Effector memory CD4-positive, alpha-beta T cell (primary cell): ENCODE measurements around the gene ISX.

ENCODE experiments used
- DNase-seq, 3 donors: peaks; one replicate each; pipeline ENCODE4 v3.0.0-alpha.2; 2020
- H3K27ac ChIP-seq: 2 replicates; pipeline ENCODE4 v1.7.0; 2013; ENCODE audit warnings: mild to moderate bottlenecking, low read length, moderate library complexity; ENCODE audit not compliant: insufficient read depth, poor library complexity, severe bottlenecking
- H3K27me3 ChIP-seq: replicated peaks from 2 replicates; pipeline ENCODE4 v1.7.0; 2013; ENCODE audit warnings: mild to moderate bottlenecking, low read length; ENCODE audit not compliant: insufficient read depth, control insufficient read depth, poor library complexity, severe bottlenecking
- H3K36me3 ChIP-seq: 2 replicates; pipeline ENCODE4 v1.7.0; 2013; ENCODE audit warnings: mild to moderate bottlenecking, low read length, moderate library complexity; ENCODE audit not compliant: control insufficient read depth, insufficient read depth
- H3K4me1 ChIP-seq: 2 replicates; pipeline ENCODE4 v1.7.0; 2013; ENCODE audit warnings: low read length, mild to moderate bottlenecking; ENCODE audit not compliant: control insufficient read depth, insufficient read depth, poor library complexity, severe bottlenecking
- H3K4me3 ChIP-seq: 2 replicates; pipeline ENCODE4 v1.7.0; 2013; ENCODE audit warnings: low read length, low read depth, mild to moderate bottlenecking; ENCODE audit not compliant: insufficient read depth, poor library complexity, severe bottlenecking
- H3K9me3 ChIP-seq: 2 replicates; pipeline ENCODE4 v1.7.0; 2013; ENCODE audit warnings: mild to moderate bottlenecking, low read length, moderate library complexity; ENCODE audit not compliant: control insufficient read depth

ISX gene

DNA sequence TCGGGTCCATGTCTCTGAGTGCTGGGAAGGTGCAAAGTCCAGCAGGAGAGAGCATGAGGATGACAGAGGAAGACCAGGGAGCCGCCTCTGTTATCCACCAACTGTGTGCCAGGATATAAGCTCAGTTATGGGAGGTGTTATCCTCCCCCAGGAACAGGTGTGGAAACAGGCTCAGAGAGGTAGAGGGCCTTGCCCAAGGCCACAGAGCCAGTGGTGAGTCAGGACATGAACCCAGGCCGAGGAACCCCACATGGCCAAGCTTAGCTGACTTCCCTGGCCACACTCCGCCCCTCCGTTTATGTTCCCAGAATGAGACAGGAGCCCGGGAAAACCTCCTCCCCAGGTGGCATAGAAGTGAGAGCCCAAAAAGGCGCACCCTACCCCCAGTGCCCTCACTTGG lies 50.3 kb downstream of the ISX start:
- Histone ChIP-seq H3K4me1 (no peaks in the 10 kb centered on the region), H3K36me3 (no peaks in the 10 kb centered on the region), H3K4me3 (no peak overlapping the region), H3K27me3 (no peaks in the 10 kb centered on the region), H3K9me3 (no peaks in the 10 kb centered on the region), H3K27ac (no peak overlapping the region)
- DNase-seq, result no peak

DNA sequence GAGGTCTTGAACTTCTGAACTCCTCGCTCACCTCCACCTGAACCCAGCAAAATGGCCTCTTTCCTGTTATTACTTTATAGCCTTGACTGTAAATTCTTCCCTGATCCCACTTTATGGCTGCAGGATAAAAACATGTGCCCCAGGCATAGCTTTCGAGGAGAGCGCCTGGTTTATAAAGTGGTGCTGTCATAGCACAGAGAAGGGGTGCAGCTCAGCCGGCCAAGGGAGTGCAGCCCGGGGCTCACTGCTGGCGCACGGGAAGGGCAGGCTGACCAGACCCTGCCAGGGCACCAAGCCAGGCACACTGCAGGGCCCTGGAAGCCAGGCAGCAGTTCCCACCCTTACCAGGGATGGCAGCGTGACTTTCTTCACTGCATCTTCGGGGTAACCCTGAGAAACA lies 50.9 kb downstream of the ISX start:
- Histone ChIP-seq H3K4me1 (no peaks in the 10 kb centered on the region), H3K4me3 (no peak overlapping the region), H3K27ac (no peak overlapping the region), H3K9me3 (no peaks in the 10 kb centered on the region), H3K36me3 (no peaks in the 10 kb centered on the region), H3K27me3 (no peaks in the 10 kb centered on the region)
- DNase-seq, result no peak

DNA sequence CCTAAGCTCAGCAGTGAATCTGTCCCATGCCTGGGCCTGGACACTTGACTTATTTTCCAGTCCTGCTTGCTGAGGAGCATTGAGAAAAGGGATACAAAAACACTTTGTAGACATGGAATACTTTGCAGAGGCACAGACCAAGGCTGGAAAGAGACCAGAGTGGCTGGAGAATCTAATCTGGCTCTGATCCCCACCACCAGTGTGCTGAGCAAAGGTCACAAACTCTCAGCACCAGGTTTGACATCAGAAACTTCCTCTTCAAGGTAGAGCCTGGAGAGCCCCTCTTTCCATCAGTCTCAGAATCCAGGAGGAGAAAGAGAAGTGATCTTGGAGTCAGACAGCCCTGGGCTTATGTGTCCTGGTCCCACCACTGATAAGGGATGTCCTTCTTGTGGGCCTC lies 53.5 kb downstream of the ISX start:
- Histone ChIP-seq H3K36me3 (no peaks in the 10 kb centered on the region), H3K27ac (no peak overlapping the region), H3K4me3 (no peak overlapping the region), H3K9me3 (no peaks in the 10 kb centered on the region), H3K27me3 (no peaks in the 10 kb centered on the region), H3K4me1 (no peaks in the 10 kb centered on the region)
- no peak for DNase-seq

DNA sequence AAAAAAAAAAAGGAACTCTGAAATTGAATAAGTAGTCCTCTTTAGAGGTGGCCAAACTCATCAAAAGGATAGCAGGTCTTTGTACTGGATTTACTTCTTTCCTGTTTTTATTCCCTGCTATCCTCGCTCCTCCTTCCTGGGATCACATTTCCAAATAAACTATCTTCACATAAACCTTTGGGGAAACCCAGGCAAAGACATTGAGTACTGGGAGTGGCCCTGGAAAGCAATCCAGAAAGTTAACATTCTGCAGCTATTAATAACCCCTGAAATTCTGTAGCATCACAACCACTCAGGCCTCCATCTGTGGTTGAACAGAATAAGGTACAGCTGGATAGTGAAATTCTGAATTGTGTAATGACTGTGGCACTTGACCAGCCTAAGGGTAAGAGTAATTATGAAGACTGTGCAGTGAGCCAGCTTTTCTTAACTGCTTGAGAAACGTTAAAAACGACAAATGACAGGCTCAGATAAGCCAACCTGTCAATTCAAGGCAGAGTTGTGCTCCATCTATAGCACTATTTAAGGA lies 58.8 kb downstream of the ISX start:
- Histone ChIP-seq H3K9me3 (no peaks in the 10 kb centered on the region), H3K27me3 (peaks cover 3% of the 10 kb centered on the region), H3K36me3 (no peaks in the 10 kb centered on the region), H3K27ac (no peak overlapping the region), H3K4me1 (no peaks in the 10 kb centered on the region), H3K4me3 (no peak overlapping the region)
- DNase-seq, result no peak

DNA sequence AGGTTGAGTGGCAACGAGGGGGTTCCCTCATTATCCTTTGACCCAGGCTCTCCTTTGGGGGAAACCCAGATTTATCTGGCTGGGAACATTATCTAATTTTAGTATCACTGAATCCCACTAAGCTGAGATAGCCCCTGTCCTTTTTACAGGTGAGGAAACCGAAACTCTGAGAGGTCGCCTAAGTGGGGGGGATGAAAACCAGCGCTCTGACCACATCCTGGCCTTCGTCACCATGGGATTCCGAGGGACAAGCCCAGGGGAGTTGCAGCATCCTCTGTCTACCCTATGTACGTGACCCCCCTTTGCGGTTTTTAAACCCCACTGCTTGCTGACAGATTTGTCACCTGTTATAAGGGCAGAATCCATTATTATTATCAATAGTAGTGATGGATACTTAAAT lies 61.0 kb downstream of the ISX start:
- Histone ChIP-seq H3K4me3 (no peak overlapping the region), H3K4me1 (no peaks in the 10 kb centered on the region), H3K27ac (no peak overlapping the region), H3K9me3 (no peaks in the 10 kb centered on the region), H3K27me3 (peaks cover 3% of the 10 kb centered on the region), H3K36me3 (no peaks in the 10 kb centered on the region)
- DNase-seq, result no peak

DNA sequence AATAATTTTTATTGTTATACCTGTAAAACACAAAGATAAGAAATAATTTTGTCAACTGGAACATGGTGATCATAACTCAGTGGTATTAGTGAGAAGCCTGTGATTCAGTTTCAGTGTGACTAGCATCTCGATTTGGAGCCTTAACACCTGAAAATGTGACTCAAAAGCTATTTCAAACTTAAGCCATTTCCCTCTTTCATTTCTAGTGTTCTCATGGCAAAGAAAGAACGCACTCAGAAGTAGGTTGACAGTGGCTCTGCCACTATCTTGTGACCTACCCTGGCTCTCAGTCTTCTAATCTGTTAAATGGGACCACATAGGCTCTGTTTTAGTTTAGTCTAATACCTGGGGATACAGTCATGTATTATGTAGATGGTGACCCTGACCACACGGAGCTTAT lies 62.7 kb downstream of the ISX start:
- H3K4me3 ChIP-seq, result no peak overlapping the region

DNA sequence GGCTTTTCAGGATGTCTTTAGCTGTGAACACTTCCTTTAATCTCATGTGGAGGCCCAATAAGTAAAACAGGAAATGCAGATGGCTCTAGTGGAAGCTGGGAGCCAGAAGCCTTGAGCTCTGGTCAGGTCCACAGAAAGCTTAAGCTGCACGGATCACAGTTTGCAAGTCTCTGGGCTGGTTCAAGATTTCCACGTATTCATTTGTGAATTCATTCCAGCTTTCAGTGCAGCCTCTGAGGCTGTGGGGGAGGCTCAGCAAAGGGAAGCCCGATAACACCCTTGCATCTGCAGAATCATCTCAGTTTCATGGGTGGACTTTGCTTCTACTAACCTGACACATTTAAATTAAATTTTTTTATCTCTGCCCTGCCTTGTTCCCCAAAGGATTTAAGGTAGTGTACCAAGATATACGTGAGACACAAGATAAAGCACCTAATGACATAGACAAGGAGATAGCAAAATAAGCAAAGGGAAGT lies 65.6 kb downstream of the ISX start:
- H3K27ac ChIP-seq, result no peak overlapping the region
- H3K4me1 ChIP-seq, result no peaks in the 10 kb centered on the region
- no peak overlapping the region for H3K4me3 ChIP-seq
- H3K27me3 ChIP-seq, result peaks cover 6% of the 10 kb centered on the region
- no peaks in the 10 kb centered on the region for H3K9me3 ChIP-seq
- no peaks in the 10 kb centered on the region for H3K36me3 ChIP-seq
- DNase-seq, result no peak

More for the DNA sequence above, 62.7 kb downstream of the ISX start:
- no peaks in the 10 kb centered on the region for H3K36me3 ChIP-seq
- H3K9me3 ChIP-seq, result no peaks in the 10 kb centered on the region
- H3K27ac ChIP-seq, result no peak overlapping the region
- H3K27me3 ChIP-seq, result peaks cover 6% of the 10 kb centered on the region
- no peaks in the 10 kb centered on the region for H3K4me1 ChIP-seq
- DNase-seq, result no peak

DNA sequence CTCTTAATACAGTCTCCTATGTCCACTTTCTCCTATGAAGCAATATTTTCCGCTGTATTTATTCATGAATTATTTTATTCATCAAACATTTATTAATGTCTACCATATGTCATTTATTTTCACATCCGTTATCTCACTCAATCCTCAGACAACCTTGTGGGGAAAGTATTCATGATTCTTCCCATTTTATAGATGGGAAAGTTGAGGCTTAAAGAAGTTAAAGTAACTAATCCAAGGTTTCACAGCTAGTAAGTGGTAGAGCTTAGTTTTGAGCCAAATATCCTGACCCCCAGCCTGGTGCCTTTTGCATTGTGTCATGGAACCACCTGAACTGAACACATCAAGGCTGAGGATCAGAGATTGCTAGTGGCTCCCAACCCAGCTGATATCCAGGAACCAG lies 66.6 kb downstream of the ISX start:
- Histone ChIP-seq H3K9me3 (no peaks in the 10 kb centered on the region), H3K4me1 (no peaks in the 10 kb centered on the region), H3K4me3 (no peak overlapping the region), H3K27me3 (peaks cover 6% of the 10 kb centered on the region), H3K27ac (no peak overlapping the region), H3K36me3 (no peaks in the 10 kb centered on the region)
- no peak for DNase-seq

DNA sequence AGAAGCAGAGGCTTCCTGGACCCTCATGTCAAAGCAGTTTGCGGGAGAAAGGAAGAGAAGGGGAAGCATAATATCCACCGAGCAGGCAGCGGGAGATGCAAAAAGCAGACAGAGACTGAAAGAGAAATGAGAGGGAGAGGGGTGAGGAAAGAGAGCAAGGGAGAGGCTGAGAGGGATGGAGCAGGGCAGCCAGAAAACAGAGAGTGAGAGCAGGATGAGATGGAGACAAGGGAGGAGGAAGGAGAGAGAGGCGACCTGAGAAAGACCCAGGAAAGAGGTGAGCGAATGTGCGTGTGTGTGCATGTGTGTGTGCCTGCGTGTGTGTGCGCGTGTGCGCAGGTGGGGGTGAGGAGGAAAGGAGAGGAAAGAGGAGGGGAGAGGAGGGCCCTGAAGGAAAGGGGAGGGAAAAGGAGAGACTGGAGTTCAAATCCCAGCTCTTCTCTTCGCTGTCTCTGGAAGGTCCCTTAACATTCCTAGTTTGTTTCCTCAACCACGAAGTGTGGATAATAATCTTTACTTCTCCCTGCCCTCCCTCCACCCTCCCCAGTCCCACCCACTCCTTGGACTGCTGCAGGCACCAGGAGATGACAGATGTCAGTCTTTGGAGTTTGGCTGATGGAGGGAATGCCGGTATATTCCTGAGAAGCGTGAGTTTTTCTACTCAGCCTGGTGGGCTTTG lies 67.9 kb downstream of the ISX start:
- Histone ChIP-seq H3K36me3 (no peaks in the 10 kb centered on the region), H3K27ac (no peak overlapping the region), H3K9me3 (no peaks in the 10 kb centered on the region), H3K4me1 (no peaks in the 10 kb centered on the region), H3K27me3 (peaks cover 6% of the 10 kb centered on the region), H3K4me3 (no peak overlapping the region)
- no peak for DNase-seq

DNA sequence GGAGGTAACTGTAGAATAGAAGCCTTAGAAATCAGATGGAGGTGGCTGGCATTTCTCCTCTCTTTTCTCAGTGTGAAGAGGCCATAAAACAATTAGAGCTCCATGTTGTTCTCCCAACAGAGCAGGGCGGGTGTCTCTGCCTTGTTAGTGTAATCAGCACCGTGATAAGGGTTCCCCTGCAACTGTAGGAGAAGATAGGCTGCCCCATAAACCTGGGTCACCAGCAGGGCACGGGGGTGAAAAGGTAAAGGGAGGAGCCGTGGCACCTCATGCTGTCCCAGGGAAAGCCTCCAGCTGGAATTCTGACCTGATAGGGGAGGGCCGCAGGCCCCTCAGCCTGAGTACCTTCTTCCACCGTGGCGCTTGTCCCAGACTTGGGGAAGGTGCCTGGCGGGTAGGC lies 68.7 kb downstream of the ISX start:
- Histone ChIP-seq H3K27ac (no peak overlapping the region), H3K27me3 (peaks cover 3% of the 10 kb centered on the region), H3K4me1 (no peaks in the 10 kb centered on the region), H3K9me3 (no peaks in the 10 kb centered on the region), H3K4me3 (no peak overlapping the region), H3K36me3 (no peaks in the 10 kb centered on the region)
- DNase-seq, result no peak
